Measurements from ENCODE around the gene HMGN3. TPM values are rescaled to one million over a fixed set of nuclear protein-coding genes. Genes with fewer than 3 reads are reported as not detected.

HMGN3 gene
- total RNA-seq, 2 donors from 2014 or later, result 40.0 to 46.3 TPM

GRCh38 chr6:79159846-79160245, 74.6 kb downstream of the HMGN3 start:
- Histone ChIP-seq H3K4me1 (ENCODE audit: control insufficient read depth in 1 of 2, low read depth in 2 of 2) (no peaks in the 10 kb centered on the region), H3K36me3 (no peaks in the 10 kb centered on the region), H3K9me3 (no peaks in the 10 kb centered on the region), H3K27me3 (replicated peaks; ENCODE audit: insufficient read depth) (no peaks in the 10 kb centered on the region), H3K4me3 (no peak overlapping the region), H3K27ac (no peak overlapping the region)
- ATAC-seq (ENCODE audit: insufficient number of reproducible peaks, low FRiP score, low read depth) (no peak), DNase-seq (ENCODE audit: low spot score) (no peak)
- no peak for TF ChIP-seq CTCF (IDR thresholded peaks at IDR 0.05)

DNA sequence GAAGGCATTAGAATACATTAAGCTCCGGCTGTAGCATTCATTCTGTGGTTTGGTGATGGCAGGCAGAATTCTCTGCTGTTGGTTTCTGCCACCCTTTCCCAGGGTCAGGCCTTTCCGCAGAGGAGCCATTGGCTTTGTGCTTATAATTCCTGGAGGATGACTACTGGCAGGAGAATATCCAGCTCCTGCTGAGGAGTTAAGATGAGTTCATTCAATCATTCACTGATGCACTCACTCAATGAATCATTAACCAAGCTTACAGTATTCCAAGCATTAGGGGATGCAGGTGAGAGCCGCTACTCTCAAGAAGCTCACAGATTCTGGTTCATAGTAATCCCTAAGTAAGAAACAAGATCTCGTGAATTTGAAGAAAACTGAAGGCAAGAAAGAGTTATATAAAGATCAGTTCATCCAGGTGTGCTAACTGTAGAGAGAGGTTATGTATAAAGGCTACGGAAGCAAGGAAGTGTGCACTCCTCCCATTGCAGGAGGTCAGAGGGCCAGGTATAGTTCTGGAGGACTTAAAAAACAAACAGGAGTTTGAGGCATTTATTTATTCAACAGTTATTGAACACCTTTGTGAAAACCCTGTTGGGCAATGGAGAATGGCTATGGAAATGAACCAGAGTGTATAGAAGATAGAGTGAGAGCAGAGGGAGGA, 75.5 kb downstream of the HMGN3 start:
- no peak for ATAC-seq (ENCODE audit: insufficient number of reproducible peaks, low FRiP score, low read depth)
- Histone ChIP-seq H3K4me3 (no peak overlapping the region), H3K9me3 (no peaks in the 10 kb centered on the region), H3K27ac (no peak overlapping the region), H3K36me3 (no peaks in the 10 kb centered on the region), H3K4me1 (ENCODE audit: control insufficient read depth in 1 of 2, low read depth in 2 of 2) (no peaks in the 10 kb centered on the region), H3K27me3 (replicated peaks; ENCODE audit: insufficient read depth) (no peaks in the 10 kb centered on the region)
- no peak for TF ChIP-seq CTCF (IDR thresholded peaks at IDR 0.05)
- no peak for DNase-seq (ENCODE audit: low spot score)

- TF ChIP-seq CTCF (IDR thresholded peaks at IDR 0.05), result no peak
- Histone ChIP-seq H3K27ac (no peak overlapping the region), H3K4me1 (ENCODE audit: control insufficient read depth in 1 of 2, low read depth in 2 of 2) (no peaks in the 10 kb centered on the region), H3K4me3 (no peak overlapping the region), H3K36me3 (no peaks in the 10 kb centered on the region), H3K27me3 (replicated peaks; ENCODE audit: insufficient read depth) (no peaks in the 10 kb centered on the region), H3K9me3 (no peaks in the 10 kb centered on the region)
- DNase-seq (ENCODE audit: low spot score) (no peak), ATAC-seq (ENCODE audit: insufficient number of reproducible peaks, low FRiP score, low read depth) (no peak)
These were observed 76.4 kb downstream of the HMGN3 start for GRCh38 chr6:79157961-79158644.

DNA sequence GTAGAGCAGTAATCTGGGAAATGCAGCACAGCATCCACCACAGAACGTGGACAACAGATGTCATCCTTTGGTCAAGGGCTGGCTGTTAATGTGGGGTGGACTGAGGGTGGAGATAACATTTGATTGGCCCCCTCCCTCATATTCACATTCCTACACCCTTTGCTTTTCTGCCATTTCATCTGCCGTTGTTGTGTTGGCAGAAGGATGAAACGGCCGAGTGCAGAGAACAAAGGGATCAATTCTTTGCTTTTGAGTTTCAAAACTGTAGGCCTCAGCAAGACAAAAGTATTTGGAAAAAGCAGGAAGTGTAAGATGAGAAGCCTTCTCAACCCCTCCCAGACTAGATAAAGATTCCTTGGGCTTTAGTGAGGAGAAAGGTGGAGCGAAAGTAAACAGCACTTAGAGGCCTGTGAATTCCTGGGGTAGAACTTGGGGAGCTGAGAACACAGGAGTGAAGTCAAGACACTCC, 82.2 kb downstream of the HMGN3 start:
- Histone ChIP-seq H3K27me3 (replicated peaks; ENCODE audit: insufficient read depth) (no peaks in the 10 kb centered on the region), H3K4me1 (ENCODE audit: control insufficient read depth in 1 of 2, low read depth in 2 of 2) (no peaks in the 10 kb centered on the region), H3K9me3 (no peaks in the 10 kb centered on the region), H3K27ac (no peak overlapping the region), H3K36me3 (no peaks in the 10 kb centered on the region), H3K4me3 (no peak overlapping the region)
- no peak for DNase-seq (ENCODE audit: low spot score)
- ATAC-seq (ENCODE audit: insufficient number of reproducible peaks, low FRiP score, low read depth), result no peak
- no peak for TF ChIP-seq CTCF (IDR thresholded peaks at IDR 0.05)

Other genes with a start within 250 kb of the HMGN3 start
- 10 to 100 TPM; 25.0 to 35.6 TPM for gene PHIP, start 156.4 kb downstream of the HMGN3 start, total RNA-seq